UCSD-AML1 (cell line): ENCODE data around the gene DSG2.
"Not testable (repeated sequence)": the region's sequence is repeated elsewhere in the genome, so short reads cannot be mapped to it uniquely, and the experiment has no call there.

Experiments used
- DNase-seq: peaks from one replicate; lab custom pipeline; 2025; ENCODE audit not compliant: unreplicated experiment; lab: John Stamatoyannopoulos, UW

The DSG2 gene

GRCh38 chr18:31497836-31498573, at the start of gene DSG2:
Gene DSG2, plus strand, starts transcription at chr18:31498177. Its CDS starts 75 bp downstream, at chr18:31498252.
- DNase-seq = no peak

DNA sequence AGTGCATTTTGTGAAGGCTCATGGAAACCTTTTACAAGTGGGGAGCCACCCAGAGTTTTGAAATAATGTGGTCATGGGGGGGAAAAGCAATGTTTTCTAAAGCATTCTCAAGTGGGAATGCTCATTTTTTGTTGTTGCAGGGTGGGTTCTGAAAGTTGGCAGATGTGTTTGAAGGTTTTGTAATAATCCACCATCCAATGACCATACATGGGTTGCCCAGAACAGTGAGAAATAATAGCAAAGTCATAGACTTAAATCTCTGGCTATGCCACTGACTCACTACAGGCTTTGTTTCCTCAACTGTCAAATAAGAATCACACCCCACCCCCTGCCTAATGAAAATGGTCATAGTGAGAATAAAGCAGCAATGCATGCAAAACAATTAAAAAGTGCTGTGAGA, 47.6 kb upstream of the DSG2 start:
- DNase-seq = no peak

DNA sequence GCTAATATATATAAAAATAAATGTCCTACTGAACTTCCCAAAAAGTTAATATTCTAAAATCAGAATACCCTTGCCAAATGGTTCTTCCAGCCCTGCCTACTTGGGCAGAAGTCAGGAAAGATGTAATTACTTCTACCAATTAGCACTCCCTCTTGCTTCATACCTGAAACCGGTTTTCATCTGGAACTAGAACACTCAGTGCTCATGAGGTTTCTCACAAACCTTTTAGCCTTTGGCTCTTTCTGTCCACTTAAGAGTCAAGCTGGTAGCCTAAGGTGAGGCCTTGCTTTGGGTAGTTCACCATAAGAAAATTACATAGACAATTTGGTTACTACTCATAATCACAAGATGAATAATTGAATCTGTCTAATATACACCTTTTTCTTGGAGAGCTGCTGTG, 46.4 kb upstream of the DSG2 start:
- DNase-seq = no peak

- no peak for DNase-seq
Observed at GRCh38 chr18:31454066-31454708, 43.8 kb upstream of the DSG2 start.

- no peak for DNase-seq
Observed at GRCh38 chr18:31469629-31470028, 28.3 kb upstream of the DSG2 start.

GRCh38 chr18:31478688-31479087, 19.3 kb upstream of the DSG2 start:
- no peak for DNase-seq

GRCh38 chr18:31482051-31482450, 15.9 kb upstream of the DSG2 start:
- no peak for DNase-seq

GRCh38 chr18:31483396-31483795, 14.6 kb upstream of the DSG2 start:
- no peak for DNase-seq

DNA sequence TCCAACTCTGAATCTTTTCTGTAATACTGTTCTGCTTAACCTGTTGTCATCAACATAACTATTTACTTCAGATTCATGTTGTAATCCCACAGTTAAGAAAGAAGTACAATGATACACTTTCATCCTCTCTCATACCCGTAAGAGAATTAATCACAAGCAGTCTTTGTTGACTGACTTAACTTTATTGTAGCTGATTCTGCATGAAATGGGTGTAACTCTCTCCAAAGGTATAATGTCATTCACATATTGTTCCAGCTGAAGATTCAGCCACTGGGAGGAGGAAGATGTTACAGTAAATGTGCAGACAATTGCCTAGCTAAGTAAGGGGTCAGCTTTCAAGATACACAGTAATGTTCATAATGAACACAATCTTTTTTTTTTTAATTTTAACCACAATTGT, 13.5 kb upstream of the DSG2 start:
- DNase-seq = no peak

DNA sequence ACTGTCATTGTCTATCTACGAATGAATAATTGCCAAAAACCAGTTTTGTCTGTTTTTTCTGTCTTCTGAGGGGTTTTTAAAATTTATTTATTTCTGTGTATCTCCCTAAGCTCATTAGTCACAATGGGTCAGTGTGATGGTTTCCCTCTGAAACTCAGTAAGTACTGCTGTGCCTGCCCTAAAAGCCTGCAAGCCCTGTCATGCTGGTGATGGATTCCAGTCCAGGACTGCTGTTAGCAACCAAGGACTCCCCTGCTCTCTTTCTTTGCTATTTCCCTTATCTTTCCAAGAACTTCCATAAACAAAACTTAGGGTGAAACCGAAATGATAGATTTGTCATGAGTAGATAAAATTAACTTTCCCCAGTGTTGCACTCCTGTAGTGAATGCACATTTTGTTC, 11.8 kb upstream of the DSG2 start:
- no peak for DNase-seq

- DNase-seq = no peak
Observed at GRCh38 chr18:31487246-31488015, 10.5 kb upstream of the DSG2 start.

- DNase-seq = no peak
Observed at GRCh38 chr18:31489311-31489710, 8.7 kb upstream of the DSG2 start.

DNA sequence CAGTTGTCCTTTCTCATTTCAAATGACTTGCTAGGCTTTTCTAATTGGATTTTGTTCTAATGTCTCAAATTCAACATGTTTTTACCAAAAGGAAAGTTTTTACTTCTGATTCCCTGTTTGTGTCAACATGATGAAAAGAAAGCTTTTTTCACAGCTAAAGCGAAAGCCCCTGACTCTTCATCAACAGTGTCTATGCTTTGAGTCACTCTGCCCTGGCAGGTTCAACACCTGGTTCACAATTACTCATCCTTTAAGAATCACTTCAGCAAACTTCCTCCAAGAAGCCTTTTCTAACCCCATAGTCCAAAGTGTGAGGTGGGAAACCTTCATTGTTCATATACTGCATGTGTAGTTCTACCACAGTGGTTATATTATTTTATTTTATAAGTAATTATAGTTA, 7.6 kb upstream of the DSG2 start:
- DNase-seq = no peak

DNA sequence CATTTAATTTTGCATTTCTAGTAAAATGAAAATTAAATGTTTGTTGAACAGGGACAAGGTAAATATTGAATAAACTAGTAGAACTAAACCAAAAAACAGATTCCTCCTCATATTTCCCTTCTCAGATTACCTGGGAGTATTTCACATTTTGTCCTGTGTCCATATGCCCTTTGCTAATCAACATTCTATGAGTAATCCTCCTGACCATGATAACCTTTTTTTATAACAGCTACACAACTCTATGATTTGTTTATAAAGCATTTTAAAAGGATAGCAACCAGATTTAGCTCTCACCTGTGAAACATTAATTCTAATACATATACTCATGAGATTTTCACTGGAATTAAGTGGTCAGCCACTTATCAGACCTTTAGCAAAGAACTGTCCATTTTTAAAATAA, 7.1 kb upstream of the DSG2 start:
- no peak for DNase-seq

- DNase-seq = no peak
Observed at GRCh38 chr18:31491586-31491985, 6.4 kb upstream of the DSG2 start.

DNA sequence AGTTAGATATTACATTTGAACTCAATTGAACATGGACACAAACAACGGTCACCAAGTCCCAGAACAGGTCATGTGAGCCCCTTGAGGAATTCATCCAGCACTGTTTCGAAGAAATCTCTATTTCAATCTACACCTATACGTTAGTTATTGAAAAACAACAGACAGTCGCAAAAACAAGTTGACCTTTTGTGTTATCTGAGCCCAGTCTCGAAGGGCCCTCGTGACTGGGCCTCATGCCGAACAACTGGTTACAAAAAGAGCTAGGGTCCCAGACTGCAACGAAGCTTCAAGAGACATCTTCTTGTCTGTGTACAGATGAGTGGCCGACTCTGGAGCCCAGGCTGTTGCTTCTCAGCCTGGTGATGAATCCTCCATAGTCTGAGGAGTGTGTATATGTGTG, 5.3 kb upstream of the DSG2 start:
- no peak for DNase-seq

GRCh38 chr18:31493171-31493570, 4.8 kb upstream of the DSG2 start:
- DNase-seq = no peak

DNA sequence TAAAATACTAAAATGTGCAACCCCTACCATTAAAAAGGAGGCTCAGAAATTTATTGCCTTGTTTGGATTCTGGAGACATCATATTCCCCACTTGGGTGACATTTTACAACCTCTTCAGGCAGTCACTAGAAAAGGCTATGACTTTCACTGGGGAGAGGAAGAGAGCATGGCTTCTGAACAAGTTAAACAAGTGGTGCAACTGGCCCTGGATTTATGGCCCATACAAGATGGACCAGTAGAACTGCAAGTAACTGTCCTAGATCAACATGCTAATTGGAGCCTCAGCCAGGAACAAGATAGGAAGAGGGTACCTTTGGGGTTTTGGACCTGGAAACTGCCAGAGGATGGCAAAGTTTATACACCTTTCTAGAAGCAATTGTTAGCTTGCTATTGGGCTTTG, 4.0 kb upstream of the DSG2 start:
- DNase-seq = no peak

DNA sequence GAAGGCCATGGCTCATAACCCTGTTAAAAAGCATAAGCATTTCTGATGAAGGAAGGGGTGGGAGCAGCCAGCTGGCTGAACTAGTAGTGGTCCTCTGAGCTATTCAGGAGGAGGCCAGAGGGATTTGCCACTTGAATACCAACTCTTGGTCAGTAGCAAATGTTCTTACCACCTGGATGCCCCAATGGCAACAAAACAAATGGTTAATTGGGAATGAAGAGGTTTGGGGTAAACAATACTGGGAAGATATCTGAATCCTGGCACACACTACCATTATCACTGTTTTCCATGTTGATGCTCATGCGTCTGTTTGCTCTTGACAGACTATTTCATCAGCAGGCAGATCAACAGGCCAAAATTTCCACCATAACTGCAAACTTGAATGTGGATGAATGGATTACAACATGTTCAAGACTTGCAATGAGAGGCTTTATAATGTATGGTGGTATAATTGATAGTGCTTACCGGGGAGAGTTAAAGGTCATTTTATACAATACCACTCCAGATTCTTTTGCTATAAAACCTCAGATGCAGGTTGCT, 3.2 kb upstream of the DSG2 start:
- not testable (repeated sequence) for DNase-seq

- no peak for DNase-seq
Observed at GRCh38 chr18:31497404-31497835, 557 bp upstream of the DSG2 start.

- DNase-seq = no peak
Observed at GRCh38 chr18:31498574-31499524, 872 bp downstream of the DSG2 start.
